NCI-H345 treated with DMSO at 0.1 percent for 48 hours (cell line): ENCODE measurements around the gene SPINK9.
A peak's percentile ranks its signal among the peaks of the same experiment; 100 is the strongest.

Experiments
- DNase-seq: peaks from one replicate; lab custom pipeline; 2025; ENCODE audit not compliant: unreplicated experiment; lab: John Stamatoyannopoulos, UW

SPINK9 gene

GRCh38 chr5:148335259-148335658 is at the start of gene SPINK9:
Gene SPINK9 (plus strand): TSS chr5:148335559. CDS start chr5:148335614, 55 bp downstream.
- DNase-seq: no peak

GRCh38 chr5:148290271-148291195 is 44.8 kb upstream of the SPINK9 start:
- DNase-seq: peak; percentile 1

- DNase-seq: no peak
Observed at GRCh38 chr5:148297731-148298130, 37.6 kb upstream of the SPINK9 start.

- no peak for DNase-seq
Observed at GRCh38 chr5:148306446-148306845, 28.9 kb upstream of the SPINK9 start.

GRCh38 chr5:148309019-148309418 is 26.3 kb upstream of the SPINK9 start:
- DNase-seq: no peak

- no peak for DNase-seq
Observed at GRCh38 chr5:148309746-148310145, 25.6 kb upstream of the SPINK9 start.

GRCh38 chr5:148311484-148311883 is 23.9 kb upstream of the SPINK9 start:
- no peak for DNase-seq

GRCh38 chr5:148312153-148312552 is 23.2 kb upstream of the SPINK9 start, which contains the start of gene SPINK7:
Gene SPINK7 (plus strand): TSS chr5:148312423. CDS start chr5:148312484, 61 bp downstream.
- no peak for DNase-seq

- DNase-seq: no peak
Observed at GRCh38 chr5:148314187-148314586, 21.2 kb upstream of the SPINK9 start.

GRCh38 chr5:148314731-148315130 is 20.6 kb upstream of the SPINK9 start:
- no peak for DNase-seq

- DNase-seq: peak; percentile 44
Observed at GRCh38 chr5:148320011-148320963, 15.1 kb upstream of the SPINK9 start.

- no peak for DNase-seq
Observed at GRCh38 chr5:148333262-148333849, 2.0 kb upstream of the SPINK9 start.

GRCh38 chr5:148336704-148337435 is 1.5 kb downstream of the SPINK9 start:
- no peak for DNase-seq

GRCh38 chr5:148342371-148343045 is 7.1 kb downstream of the SPINK9 start:
- no peak for DNase-seq

- DNase-seq: no peak
Observed at GRCh38 chr5:148343046-148343407, 7.7 kb downstream of the SPINK9 start.

- no peak for DNase-seq
Observed at GRCh38 chr5:148343603-148344487, 8.5 kb downstream of the SPINK9 start.

GRCh38 chr5:148347706-148348105 is 12.3 kb downstream of the SPINK9 start:
- DNase-seq: no peak

- no peak for DNase-seq
Observed at GRCh38 chr5:148352696-148353095, 17.3 kb downstream of the SPINK9 start.

GRCh38 chr5:148353634-148354033 is 18.3 kb downstream of the SPINK9 start:
- no peak for DNase-seq
